Activated effector memory CD4-positive, alpha-beta T cell treated with Interleukin-2 at 50 U/mL for 16 hours (primary cell): ENCODE data around the gene TAP2.
"Not testable (repeated sequence)": the region's sequence is repeated elsewhere in the genome, so short reads cannot be mapped to it uniquely, and the experiment has no call there.

Experiments
- DNase-seq: peaks from one replicate; pipeline ENCODE4 v3.0.0-alpha.2; 2020

TAP2 gene

DNA sequence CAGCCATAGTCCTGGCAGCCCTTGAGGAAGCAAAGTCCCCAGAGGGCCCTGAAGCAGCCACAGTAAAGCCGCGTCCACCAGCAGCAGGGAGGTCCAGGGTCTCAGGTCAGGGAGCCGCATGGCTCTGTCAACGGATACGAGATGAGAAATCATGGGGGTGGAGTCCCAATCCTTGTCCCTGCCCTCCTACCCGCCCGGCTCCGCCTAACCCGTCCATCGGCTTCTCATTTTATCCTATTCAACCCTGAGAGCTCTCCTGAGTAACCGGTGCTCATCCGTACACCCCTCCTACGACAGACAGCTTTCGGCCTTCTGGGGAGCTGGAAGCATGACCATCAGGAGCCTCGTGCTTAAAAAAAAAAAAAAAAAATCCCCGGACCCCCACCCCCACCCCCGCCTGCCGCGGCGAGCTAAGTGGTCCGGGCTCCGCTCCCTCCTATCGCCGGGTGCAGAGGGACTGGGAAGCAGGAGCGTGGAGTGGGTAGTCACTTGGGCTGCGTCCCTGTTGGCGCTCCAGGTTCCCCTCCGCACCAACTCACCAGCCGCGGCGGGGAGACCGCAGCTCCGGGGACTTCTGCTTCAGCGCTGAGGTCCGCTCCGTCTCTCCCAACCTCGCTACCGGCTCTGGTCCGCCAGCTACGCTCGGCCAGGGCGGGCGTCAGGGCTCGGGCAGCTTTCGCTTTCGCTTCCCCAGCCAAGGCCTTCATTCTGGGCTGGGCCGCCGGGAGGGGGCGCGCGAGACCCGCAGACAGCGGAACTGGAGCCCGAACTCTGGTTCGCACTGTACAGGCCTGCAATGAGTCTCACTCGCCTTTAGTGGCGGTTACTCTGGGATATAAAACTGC, at the start of gene TAP2:
Gene TAP2, minus strand, starts transcription at position 626 of the 845 bp plus-strand sequence. Its CDS starts 506 bp downstream, at position 120.
- peak; percentile 96 for DNase-seq

DNA sequence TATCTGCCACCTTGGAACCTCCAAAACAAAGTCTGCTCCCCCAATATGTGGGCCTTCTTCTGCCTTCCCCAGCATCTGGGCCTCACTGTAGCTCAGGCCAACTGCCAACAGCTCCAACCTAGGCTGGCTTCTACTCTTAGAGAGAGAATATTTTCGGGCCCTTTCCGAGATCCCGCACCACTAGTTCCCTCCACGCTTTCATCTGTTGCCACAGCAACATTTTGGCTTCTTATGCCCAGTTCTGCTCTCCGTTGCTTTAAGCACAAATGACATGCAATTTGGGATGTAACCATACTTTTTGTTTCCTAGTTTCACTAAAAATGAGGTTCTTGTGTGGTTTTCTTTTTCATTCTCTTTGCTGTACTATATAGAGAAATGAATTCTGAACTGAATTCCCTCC, 49.1 kb upstream of the TAP2 start:
- no peak for DNase-seq

DNA sequence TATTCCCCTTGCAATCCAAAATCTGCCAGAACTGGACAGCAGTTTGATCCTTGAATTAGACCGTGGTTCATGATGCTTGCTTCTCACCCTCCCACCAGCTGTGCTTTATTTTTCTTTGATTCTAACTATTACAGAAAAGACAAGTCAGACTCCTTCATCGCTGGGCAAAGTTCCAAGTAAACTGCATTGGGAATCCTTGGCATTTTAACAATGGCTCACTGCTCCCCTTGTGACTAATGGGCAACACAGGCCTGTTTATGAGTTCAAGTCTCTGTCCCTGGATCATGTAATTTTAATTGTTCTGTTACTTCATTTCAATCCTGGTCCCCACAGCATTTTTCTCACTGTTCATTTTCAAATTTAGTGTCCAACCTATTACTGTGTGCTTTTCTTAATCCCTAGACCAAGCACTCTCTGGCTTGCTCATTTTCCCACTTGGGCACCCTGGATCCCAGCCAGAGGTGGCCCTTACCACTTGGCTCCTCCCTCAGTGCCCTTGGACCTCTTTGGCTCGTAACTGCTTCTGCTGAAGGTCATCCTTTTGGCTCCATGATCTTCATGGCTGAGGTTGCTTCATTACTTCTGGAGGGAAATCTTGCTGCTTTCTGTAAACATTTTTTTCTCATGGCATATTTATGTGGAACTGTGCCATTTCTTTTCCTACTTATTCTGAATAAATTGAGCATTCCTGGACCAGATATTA, 48.3 kb upstream of the TAP2 start:
- no peak for DNase-seq

DNA sequence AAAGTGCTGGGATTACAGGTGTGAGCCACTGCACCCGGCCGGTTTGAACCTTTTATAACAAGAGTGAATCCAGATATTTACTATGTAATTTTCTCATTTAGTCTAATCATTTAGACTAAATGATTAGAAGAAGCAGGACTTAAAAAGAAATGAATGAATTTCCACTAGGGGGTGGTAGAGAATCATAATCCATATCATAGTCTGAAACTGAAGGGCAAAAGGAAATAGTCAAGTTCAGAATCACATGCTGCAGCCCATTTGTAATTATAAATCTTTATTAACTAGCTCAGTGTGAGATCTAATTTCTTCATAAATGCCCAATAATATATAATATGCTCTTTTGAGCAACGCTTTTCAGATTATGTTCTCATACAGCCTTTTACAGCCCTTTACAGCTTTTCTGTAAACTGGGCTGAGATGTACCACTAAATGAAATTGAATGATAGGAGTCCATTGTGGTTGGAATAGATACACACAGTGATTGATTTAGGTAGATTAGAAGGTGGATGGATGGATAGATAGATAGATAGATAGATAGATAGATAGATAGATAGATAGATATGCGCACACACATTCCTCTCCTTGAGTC, 47.3 kb upstream of the TAP2 start:
- DNase-seq, result no peak

DNA sequence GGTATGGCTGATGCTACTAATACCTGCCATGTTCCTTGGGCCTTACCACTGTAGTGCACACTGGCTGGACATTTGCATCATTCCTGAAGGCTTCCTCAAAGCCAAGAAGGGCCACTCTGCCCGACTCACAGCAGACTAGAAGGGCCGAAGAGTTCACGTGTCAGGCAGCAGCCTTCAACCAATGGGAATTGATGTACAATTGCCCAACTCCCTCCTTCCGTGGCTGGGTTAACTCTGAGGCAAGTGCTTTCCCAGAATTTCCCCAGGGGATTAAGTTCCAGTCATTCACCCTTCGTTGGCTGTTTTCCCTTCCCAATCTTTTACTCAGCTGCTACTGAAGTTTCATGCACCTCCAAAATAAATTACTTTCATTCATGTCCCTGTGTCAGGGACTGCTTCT, 45.2 kb upstream of the TAP2 start:
- DNase-seq, result no peak

DNA sequence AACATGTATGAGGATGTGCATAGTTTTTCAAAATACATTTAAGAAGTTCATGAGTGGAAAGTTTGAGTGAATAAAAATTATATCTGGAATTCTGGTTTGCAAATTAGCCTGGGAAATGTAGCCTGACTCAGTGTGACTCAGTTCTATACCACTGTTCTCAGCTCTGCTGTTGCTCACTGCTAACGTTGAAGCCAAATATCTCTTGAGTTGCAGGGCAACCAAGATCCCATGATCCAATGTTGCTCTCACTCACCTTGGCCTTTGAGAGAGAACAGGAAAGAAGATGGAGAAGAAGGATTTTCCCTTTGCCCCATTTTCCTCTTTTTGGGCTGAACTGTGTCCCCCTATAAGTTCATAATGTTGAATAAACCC, 44.3 kb upstream of the TAP2 start:
- no peak for DNase-seq

DNA sequence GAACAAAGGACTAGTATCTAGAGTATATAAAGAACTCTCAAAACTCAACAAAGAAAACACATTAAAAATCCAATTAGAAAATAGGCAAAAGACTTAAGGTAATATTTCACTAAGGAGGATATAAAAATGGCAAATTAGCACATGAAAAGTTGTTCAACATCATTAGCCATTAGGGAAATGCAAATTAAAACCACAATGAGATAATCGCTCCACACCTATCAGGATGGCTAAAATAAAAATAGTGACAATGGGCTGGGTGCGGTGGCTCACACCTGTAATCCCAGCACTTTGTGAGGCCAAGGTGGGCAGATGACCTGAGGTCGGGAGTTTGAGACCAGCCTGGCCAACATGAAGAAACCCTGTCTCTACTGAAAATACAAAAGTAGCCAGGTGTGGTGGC, 42.4 kb upstream of the TAP2 start:
- not testable (repeated sequence) for DNase-seq

DNA sequence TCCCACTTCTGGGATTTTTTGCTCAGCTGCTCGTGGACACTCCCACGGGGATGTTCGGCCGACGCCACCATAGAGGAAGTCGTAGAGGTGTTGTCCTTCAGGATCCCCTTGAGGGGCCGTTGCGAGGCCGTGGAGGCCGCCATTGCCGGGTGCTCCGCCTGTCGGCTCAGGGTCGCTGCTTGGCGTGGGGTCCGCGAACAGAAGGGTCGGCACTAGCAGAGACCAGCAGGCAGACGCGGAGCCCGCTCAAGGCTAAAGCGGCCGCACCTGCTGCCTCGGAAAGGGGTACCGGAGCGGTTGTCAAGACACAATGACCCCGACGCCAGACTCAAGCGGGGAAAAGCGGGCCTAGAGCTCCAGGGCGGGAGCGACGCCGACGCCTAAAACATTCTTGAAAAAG, 41.2 kb upstream of the TAP2 start:
- DNase-seq, result no peak

DNA sequence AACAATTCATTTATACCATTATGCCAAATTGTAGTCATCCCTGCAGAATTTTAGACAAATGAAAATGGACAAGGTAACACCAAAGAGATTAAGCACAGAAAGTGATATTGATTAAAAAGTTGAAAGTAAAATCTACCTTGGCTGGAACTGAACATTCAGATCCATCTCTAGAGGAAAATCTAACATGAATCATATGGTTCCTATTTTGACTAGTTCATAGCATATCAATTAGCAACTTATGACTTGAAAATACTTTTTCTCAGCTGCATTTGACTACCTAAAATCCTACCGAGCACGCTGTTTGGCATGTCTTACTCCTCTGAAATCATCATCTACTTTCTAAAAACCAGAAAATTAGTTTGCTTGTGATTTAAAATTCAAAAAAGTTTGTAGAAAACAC, 38.1 kb upstream of the TAP2 start:
- DNase-seq, result no peak

DNA sequence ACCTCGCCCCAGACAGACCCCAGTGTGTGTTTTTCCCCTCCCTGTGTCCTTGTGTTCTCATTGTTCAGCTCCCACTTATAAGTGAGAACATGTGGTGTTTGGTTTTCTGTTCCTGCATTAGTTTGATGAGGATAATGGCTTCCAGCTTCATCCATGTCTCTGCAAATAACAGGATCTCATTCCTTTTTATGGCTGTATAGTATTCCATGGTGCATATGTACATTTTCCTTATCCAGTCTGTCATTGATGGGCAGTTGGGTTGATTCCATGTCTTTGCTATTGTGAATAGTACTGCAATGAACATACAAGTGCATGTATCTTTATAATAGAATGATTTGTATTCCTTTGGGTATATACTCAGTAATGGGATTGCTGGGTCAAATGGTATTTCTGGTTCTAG, 35.4 kb upstream of the TAP2 start:
- DNase-seq, result not testable (repeated sequence)

DNA sequence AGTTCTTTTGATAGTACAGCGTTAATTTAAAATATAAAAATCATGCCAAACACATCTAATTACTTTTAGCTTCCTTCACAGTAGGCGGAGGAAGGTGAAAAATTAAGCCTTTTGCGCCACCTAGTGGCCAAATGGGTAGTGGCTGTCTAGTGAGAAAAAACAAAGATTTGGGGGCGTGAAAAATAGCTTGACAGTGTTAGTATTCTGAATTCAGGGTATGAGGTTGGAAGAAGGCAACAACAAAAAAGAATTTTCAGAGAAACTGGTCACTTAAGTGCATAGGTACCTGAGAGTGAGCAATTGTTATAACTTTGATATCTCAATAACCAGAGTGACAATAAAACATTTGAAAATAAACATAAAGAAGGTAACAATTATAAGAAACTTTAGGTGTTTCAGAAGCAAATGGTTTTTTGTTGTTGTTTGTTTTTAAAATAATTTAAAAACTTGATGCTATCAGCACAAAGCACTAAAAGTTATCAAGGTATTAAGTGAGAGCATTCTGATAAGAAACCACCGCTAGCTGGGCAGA, 29.8 kb upstream of the TAP2 start:
- peak; percentile 70 for DNase-seq

DNA sequence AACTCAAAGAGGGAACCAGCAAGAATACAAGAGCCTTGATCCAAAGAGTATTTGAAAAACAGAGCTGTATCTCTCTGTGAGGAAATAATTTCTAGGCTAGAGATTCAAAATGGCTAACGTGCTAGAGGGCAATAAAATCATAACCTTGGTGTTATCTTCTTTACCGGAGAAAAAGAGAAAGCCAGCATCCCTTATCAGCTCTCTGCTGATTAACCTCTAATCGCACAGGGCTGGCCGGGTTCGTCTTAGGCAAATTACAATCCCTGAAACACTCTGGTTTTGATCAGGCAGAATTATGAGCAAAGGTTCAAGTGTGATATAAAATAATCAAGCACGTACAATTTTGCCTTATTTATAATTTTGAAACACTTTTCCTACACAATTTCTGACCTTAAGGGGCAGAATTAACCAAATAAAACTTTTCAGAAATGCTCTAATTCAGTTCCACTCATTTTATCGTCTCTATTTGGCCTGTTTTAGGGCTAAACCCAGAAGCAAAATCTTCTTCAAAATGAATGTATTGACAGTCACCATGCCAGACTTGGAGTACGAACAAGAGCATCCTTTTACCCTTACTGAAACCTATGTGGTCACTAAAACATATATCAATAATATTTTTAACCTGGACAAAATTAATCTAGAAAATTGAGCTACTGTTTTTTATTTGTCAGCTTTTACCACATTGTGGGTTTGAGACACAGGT, 29.2 kb upstream of the TAP2 start:
- DNase-seq, result no peak

DNA sequence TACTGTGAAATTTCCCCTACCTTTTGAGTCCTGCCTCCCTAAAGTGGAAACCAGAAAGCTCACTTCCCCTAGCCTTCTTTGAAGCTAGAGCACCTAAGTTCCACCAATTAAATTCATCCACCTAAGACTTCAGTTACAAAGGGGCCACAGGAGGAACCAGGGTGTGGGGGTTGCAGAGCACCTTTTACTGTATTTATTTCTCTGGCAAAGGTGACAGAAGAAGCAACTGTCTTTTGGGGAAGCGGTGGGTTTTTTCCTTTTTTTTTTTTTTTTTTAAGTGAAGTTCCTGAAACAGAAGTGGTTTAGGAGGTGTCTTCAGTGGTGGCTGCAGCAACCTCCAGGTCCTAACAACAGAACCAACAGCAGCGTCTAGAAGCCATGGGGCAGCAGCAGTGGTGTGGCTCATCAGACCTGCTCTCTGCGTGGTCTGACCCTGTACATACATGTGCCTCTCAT, 28.5 kb upstream of the TAP2 start:
- DNase-seq, result no peak

DNA sequence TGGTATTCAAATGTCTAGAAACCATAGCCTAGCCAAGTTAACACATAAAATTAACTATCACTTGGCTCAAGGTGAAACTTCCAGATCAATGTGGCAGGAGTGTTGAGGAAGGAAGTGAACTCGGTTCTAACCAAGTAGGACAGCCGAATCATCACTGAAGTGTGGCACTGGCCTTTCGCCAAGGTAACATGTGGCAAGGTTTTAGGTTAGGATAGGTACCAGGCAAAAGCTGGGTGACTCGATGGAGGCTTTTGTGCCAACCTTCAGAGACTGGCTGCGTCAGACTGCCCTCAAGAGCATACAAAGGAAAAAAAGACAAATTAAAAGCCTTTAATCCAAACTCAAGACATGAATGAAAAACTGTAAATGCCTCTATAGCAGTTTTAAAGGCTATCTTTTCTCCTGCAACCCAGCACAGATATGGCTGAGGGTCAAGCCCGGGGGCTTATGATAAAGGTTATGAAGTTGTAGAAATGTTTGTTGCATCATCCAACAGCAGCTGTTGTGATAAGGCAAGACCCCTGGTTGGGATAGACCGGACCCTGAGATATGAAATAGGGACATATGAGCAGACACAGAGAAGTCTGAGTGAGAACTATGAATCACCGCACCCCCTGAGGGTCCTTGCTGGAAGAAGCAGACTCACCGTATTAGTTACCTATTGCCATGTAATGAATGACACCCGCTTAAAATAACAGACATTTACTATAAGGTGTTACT, 27.3 kb upstream of the TAP2 start:
- DNase-seq, result no peak

DNA sequence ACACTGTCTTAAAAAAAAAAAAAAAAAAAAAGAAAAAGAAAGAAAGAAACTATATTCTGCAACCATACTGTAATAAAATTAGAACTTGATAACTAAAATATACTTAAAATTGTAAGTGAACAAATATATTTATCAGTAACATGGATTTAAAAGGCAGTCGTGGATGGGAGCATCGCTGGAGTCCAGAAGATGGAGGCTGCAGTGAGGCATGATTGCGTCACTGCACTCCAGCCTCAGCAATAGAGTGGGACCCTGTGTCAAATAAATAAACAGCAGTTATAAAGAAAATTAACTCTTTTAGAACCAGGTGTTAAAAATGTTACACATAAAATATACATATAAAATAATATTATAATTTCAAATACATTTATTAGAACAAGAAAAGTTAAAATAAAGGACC, 24.2 kb upstream of the TAP2 start:
- DNase-seq, result no peak

DNA sequence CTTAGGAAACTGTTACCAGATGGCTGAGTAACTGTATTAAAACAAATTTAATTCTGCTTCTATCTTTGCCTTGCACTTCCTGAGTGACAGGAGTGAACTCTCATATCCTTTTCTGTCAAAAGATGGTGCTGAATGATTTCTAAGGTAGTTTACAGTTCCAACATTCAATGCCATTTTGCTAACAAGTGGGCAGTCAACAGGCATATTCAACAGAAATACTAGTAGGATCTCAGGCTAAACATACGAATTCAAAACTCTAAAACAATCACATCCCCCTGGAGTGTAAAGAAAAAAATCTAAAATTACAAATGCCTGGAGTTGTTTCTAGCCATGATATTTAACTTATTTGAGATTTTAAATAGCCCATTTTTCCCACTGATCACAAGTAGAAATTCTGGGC, 22.1 kb upstream of the TAP2 start:
- no peak for DNase-seq

DNA sequence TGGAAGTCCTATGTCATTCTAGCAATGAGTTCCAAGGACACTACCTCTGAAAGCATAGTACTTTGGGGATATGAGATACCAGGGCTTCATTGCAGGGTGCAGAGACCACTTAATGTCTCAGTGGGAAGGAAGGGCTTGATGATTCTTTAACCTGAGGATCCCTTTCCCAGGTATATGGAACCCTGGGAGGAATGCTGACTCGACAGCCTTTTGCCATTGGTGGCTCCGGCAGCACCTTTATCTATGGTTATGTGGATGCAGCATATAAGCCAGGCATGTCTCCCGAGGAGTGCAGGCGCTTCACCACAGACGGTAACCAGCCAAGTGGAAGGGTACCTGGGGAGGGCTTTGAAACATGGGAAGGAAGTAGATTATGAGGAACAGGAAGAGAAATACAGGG, 19.7 kb upstream of the TAP2 start:
- DNase-seq, result no peak

DNA sequence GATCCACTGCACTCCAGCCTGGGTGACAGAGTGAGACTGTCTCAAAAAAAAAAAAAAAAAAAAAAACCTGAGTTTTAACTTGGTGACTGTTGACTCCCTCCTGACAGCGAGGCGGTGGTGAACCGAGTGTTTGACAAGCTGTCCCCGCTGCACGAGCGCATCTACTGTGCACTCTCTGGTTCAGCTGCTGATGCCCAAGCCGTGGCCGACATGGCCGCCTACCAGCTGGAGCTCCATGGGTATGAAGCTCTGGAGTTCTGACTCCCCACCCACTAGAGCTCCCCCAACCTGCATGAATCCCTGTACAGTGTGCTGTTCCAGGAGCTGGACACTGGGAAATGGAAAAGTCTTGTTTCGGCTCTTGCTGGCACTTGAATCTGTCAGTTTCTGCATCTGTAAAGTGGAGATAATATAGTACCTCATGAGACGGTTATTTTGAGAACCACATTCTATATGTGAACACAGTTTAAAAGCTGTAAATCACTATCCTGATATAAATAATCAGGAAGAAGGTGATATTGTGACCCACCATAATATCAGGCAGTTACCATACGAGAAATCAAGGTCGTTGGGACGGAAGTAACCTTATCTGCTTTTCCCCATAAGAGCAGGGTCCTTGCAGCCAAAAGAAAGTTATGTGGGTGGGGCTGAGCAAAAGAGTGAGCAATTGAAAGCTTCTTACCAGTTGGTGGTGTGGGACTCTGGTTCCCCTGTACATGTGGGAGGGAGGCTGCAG, 18.8 kb upstream of the TAP2 start:
- no peak for DNase-seq

DNA sequence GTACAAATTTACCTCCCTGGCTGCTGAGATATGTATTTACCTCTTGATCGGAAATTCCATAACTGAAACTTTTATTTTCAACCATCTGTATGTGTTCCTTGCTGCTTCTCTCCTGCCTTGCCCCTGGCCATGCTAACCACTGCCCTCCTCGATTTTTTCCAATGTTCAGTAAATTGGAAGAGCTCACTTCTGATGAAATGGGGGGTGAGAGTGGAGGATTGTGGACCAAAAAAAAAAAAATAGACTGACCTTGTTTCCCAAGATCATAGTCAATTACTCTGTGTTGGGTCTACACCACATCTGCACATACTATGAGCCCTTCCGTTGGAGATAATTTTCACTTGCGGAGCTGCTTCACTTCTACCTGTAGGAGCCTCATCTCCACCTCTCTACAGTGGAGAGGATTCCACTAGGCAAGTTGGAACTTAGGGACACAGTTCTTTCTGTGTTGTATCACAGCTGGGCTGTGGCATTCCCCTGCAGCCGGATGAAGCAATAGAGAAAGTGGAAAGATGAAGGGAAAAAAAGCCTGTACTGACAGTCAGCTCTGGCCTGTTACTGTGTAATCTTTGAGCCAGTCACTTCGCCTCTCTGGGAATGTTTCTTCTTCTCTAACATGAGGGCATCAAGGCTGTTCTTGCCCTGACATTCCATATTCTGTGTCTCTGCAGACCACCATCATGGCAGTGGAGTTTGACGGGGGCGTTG, 17.1 kb upstream of the TAP2 start:
- no peak for DNase-seq

DNA sequence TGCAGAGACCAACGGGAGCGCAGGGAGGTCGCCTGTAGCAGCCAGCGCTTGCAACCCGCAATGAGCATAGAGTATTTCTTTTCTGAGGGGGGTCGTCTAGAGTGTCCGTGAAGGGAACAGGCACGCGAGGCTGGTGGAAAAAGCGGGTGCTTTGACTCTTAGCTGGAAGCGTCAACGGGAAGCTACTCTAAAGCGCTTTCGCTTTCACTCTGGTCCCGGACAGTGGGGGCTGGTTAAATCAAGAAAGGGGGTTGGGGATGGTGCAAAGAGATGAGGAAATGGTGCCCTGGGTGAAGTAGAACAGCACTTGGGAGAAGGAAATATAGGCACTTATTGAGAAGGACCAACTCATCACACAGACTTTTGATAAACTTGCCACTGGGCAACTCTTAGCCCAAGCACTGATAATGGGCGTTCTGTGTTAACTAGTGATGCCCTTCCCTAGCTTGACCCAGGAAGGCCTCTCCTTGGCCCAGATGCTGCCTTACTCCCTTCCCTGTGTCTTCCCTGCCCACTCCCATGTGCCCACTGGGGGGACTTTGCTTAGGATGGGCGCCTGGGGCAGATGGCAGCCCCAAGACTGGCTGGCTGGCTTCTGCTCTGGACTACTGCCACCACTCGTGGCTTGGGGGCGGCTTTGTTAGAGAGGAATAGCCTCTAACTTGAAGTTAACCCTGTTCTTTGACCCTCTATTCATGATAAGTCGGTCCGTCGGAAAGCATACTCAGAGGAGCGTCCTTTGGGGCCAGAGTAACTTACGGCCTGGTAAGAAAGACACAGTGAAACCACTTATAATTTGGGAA, 16.0 kb upstream of the TAP2 start:
- peak; percentile 40 for DNase-seq
